ENCODE data around the gene MB.

GRCh38 chr22:35593071-35593890, 23.8 kb downstream of the MB start:
- TF ChIP-seq, protein P1, sequence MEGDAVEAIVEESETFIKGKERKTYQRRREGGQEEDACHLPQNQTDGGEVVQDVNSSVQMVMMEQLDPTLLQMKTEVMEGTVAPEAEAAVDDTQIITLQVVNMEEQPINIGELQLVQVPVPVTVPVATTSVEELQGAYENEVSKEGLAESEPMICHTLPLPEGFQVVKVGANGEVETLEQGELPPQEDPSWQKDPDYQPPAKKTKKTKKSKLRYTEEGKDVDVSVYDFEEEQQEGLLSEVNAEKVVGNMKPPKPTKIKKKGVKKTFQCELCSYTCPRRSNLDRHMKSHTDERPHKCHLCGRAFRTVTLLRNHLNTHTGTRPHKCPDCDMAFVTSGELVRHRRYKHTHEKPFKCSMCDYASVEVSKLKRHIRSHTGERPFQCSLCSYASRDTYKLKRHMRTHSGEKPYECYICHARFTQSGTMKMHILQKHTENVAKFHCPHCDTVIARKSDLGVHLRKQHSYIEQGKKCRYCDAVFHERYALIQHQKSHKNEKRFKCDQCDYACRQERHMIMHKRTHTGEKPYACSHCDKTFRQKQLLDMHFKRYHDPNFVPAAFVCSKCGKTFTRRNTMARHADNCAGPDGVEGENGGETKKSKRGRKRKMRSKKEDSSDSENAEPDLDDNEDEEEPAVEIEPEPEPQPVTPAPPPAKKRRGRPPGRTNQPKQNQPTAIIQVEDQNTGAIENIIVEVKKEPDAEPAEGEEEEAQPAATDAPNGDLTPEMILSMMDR (IDR thresholded peaks at IDR 0.05), result no peak
- TF ChIP-seq ZFX (IDR thresholded peaks at IDR 0.05; ENCODE audit: borderline replicate concordance), result no peak
